CD4-positive, alpha-beta T cell treated with Interleukin-21 for 1 hour (primary cell): ENCODE measurements around the gene TBC1D4.
"Not testable (repeated sequence)": the region's sequence is repeated elsewhere in the genome, so short reads cannot be mapped to it uniquely, and the experiment has no call there.

Experiments used
- DNase-seq: peaks from one replicate; pipeline ENCODE4 v3.0.0-alpha.2; 2020

Gene TBC1D4

GRCh38 chr13:75446874-75447273 is 35.1 kb downstream of the TBC1D4 start:
- DNase-seq: no peak

DNA sequence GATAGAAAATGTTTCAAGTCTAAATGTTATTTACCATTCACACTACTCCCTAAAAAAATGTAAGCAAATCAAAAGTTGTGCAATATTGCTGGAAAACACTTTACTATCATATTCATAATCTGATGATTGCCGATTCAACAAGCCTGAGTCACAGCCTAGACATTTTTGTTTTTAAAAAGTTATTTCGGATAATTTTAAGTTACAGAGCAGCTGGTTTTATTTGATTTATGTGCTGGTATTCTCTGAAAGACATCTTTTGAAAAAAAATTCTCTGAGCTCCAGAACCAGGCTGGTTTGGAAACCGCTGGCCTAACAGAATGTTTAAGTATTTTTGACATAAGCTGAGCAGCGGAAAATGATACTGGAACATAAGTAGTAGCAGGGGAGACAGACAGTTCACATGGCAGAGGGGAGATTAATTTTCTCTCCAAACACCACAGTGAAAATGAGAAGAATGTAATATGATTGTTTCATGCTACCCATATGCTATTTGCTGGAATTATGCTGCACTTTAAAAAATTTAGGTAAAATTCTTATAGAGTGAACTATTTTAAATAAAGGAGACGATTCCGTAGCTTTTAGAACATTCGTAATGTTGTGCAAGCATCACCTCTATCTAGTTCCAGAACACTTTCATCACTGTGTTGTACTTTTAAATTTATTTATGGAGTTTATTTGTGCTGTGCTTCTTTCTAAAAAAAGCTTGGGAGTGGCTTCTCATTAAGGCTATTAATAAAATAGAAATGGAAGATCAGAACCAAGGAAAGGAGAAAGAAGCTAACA is 36.1 kb downstream of the TBC1D4 start:
- DNase-seq: no peak

GRCh38 chr13:75444016-75444415 is 38.0 kb downstream of the TBC1D4 start:
- no peak for DNase-seq

DNA sequence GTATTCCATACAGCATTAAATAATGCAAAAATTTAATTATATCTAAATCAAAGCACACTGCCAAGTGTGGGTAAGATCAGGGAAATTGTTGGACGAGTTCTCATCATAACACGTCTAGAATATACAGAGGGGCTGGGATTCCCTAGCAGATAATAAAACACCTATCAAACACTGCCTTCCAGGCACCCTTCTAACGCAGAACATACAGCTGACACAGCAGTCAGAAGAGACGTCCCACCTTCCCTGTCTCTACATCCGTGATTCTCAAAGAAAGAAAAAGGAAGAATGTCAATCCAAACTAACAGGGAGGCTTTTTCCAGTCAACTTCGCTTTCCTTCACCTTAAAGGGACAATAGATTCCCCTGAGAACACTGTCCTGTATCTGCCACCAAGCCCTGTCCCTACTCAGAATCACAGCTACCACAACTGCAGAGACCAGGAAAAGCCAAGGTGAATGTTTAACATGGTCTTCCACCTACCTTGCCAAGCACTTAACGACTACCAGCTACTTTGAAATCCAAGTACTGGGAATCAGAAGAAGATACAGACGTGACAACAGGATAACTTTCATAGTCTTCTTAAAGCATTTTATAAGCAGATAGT is 38.5 kb downstream of the TBC1D4 start:
- no peak for DNase-seq

DNA sequence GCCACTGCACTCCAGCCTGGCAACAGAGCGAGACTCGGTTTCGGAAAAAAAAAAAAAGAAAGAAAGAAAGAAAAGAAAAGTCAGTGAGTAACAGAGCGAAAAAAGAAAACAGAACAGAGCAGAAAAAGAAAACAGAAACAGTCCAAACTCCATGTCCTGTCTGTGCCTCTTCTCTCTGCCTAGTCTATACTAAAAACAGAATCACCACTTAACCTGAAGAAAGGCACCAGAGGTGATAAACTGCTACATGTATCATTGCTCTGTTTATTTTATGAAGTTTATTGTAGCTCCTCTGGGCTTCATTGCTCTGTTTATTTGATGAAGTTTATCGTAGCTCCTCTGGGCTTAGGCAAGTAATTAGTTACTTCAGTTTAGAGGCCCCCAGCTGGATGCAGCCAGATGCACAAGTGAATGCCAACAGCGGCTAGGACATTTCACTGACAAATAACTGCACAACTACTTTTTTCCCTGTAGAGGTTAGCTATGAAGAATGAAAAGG is 39.2 kb downstream of the TBC1D4 start:
- DNase-seq: no peak

DNA sequence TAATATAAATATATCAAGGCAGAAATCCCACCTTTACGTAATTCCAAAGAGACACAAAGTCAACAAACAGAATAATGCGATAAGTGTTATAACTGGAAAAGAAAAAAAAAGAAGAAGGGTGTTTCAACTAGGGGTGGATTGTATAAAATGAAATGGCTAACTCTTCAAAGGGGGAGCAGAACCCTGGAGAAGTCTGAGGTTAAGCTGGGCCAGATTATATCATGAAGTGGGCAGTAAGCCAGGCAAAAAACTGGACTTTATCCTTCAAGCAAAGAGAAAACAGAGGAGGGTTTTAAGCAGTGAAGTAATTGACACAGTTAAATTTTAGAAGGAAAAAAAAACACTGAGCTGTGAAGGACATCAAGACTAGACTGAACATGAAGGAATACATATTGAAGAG is 41.9 kb downstream of the TBC1D4 start:
- DNase-seq: no peak

DNA sequence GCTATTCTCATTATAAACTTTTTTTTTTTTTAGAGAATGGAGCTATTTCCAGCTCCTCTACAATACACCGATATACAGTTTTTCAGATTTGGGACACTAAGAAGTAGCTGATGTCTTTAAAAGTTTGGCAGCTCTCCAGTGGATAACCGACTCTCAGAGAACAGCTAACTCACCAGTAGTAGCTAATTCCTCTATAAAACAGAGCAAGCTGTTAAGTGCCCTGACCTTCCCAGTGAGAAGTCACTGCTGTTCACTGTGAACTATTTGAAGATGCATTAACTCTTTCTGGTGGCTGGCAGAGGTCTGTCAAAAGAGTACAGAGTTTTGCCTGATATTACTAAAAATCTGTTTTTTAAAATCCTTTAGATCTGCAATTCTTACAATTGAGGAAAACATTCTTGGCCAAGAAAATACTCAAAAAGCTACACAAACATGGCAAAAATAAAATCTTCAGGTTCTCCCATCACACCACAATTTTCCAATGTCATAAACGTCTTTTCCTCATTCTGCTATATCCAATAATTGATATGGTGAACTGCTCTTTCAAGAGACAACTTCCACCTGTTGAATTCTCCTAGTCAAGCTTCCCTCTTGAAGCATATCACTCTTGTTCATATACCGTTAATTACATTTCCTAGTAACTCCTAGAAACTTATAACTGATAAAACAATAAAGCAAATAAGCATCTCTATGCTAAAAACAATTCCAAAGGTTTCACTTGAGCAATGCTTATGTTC is 44.2 kb downstream of the TBC1D4 start:
- no peak for DNase-seq

DNA sequence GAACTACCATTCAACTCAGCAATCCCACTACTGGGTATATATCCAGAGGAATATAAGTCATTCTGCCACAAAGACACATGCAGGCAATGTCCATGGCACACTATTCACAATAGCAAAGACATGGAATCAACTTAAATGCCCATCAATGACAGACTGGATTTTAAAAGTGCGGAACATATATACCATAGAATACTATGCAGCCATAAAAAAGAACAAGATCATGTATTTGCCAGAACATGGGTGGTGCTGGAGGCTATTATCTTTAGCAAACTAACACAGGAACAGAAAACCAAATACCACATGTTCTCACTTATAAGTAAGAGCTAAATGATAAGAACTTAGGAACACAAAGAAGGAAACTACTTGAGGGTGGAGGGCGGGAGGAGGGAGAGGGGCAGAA is 47.8 kb downstream of the TBC1D4 start:
- DNase-seq: not testable (repeated sequence)

- DNase-seq: no peak
Measured at GRCh38 chr13:75432811-75433244, 49.1 kb downstream of the TBC1D4 start.

DNA sequence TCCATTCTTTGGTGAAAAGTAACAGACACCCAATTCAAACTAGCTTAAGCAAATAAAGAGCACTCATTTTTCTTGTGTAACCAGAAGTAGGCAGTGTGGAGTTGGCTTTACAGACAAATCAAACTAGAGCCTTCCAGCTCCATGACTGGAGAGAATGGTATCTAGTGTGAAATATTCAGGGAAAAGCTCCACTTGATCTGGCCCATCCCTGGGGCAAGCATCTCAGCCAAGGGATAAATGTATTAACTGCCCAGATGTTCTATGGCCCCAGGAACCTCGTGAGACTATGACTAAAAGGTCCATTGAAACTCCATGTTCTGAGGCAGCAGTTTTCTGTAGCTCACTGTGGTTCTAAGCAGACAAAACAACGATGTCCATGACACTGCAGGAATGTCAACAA is 49.9 kb downstream of the TBC1D4 start:
- no peak for DNase-seq

GRCh38 chr13:75430436-75431209 is 51.3 kb downstream of the TBC1D4 start:
- no peak for DNase-seq

DNA sequence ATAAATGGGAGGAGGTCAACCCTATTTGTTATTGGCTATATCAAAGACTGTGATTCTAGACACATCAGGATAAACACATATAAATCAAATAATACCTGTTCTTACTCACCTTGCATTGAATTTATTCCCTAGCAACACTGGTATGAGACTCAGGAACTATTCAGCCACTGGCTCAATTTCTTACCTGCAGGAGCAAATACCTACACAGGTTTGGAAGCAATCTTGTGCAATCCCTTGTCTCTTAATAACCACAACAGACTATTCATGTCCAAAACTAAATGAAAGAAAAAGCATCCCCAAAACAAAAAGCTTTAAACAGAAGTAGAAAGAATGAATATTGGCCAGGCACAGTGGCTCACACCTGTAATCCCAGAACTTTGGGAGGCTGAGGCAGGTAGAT is 55.5 kb downstream of the TBC1D4 start:
- DNase-seq: no peak

GRCh38 chr13:75425216-75426009 is 56.6 kb downstream of the TBC1D4 start:
- no peak for DNase-seq

DNA sequence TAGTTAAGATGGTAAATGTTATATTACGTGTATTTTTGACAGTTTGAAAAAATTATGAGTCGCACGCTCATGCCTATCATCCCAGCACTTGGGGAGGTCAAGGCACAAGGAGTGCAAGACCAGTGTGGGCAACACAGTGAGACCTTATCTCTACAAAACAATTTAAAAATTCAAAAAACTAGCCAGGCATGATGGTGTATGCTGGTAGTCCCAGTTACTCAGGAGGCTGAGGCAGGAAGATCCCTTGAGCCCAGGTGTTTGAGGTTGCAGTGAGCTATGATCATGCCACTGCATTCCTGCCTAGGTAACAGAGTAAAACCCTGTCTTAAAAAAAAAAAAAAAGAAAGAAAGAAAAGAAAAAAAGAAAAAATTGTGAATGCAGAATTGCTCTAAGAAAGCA is 58.0 kb downstream of the TBC1D4 start:
- DNase-seq: no peak

DNA sequence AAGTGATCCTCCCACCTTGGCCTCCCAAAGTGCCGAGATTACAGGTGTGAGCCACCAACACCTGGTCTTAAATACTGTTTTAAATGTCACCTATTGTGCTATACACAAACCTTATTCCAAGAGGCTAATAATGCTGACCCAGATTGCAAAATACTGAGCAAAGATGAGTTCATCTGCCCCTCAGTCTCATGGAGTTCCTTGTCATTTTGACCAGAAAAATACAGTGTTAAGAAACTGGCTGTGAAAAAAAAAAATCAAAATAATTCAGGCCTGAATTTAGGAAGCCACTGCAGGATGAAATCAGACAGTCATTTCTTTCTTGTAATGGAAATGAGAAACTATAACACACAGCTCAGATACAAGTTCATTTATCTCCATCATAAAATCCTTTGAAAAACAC is 59.9 kb downstream of the TBC1D4 start:
- DNase-seq: no peak

DNA sequence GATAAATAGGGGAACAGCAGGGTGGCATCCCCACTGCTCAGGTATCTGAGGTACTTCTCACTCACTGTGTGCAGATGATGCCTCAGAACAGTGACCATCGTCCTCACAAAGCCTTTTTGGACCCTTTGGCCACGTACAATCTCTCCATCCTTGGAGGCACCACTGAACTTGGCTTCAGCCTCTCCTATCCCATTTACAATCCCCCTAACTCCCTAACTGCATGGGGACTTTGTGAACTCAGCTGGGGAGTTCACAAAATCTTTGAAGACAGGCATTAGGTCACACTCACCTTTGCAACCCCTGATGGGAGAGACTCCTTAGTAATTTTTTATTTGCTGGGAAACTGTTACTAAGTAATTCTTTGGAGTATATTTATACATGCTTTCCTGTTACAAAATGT is 60.8 kb downstream of the TBC1D4 start:
- no peak for DNase-seq

DNA sequence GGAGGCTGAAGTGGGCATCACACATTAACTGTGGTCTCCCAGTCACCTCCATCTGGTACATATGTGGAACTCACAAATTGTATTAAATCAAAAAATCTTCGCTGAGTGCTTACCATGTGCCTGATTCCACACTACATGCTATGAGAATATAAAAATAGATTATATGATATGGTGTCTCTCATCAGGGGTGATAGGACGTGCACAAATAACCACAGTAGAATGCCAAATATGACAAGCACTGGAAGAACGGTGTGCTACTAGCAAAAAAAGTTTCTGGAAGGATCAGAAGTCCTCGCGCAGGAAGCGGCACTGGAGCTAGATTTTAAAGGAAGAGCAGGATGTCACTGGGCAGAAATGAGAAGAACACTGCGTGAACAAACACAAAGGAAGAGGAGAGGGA is 62.3 kb downstream of the TBC1D4 start:
- no peak for DNase-seq

GRCh38 chr13:75418997-75419396 is 63.0 kb downstream of the TBC1D4 start:
- DNase-seq: no peak

GRCh38 chr13:75418186-75418843 is 63.7 kb downstream of the TBC1D4 start:
- DNase-seq: no peak

DNA sequence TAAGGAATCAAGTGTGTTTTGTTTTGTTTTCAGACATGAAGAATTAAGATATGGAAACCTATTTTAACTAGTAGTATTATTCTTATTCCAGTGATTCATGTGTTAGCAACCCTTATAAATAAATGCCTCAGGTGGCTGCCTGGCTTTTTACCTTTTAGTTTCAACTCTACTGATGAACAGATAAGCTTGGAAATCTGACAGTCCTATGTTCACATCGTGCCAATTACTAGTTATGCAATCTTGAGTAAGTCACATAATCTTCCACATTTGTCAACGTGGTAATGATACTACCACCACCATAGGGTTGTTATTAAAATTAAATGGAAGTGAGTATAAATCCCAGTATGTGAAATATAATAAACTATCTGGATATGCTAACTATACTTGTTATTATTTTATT is 64.3 kb downstream of the TBC1D4 start:
- no peak for DNase-seq

- DNase-seq: no peak
Measured at GRCh38 chr13:75417012-75417384, 65.0 kb downstream of the TBC1D4 start.
